Measurements from ENCODE around the gene PHB1. TPM values are rescaled to one million over a fixed set of nuclear protein-coding genes. Genes with fewer than 3 reads are reported as not detected.
"Not testable (repeated sequence)": the region's sequence is repeated elsewhere in the genome, so short reads cannot be mapped to it uniquely, and the experiment has no call there.

The PHB1 gene
- total RNA-seq, 1 experiment from 2014 or later: 434 TPM

GRCh38 chr17:49381033-49381432 lies 33.6 kb downstream of the PHB1 start:
- DNase-seq (ENCODE audit: low spot score): no peak

- DNase-seq (ENCODE audit: low spot score): no peak
These were observed 34.8 kb downstream of the PHB1 start for GRCh38 chr17:49379926-49380325.

GRCh38 chr17:49378311-49378710 lies 36.4 kb downstream of the PHB1 start:
- DNase-seq (ENCODE audit: low spot score): no peak

- no peak for DNase-seq (ENCODE audit: low spot score)
These were observed 39.1 kb downstream of the PHB1 start for GRCh38 chr17:49375544-49375943.

- DNase-seq (ENCODE audit: low spot score): no peak
These were observed 41.6 kb downstream of the PHB1 start for GRCh38 chr17:49373115-49373514.

- no peak for DNase-seq (ENCODE audit: low spot score)
These were observed 42.3 kb downstream of the PHB1 start for GRCh38 chr17:49372425-49372824.

GRCh38 chr17:49370971-49371834 lies 43.5 kb downstream of the PHB1 start:
- DNase-seq (ENCODE audit: low spot score): no peak

- DNase-seq (ENCODE audit: low spot score): no peak
These were observed 44.9 kb downstream of the PHB1 start for GRCh38 chr17:49369760-49370159.

- DNase-seq (ENCODE audit: low spot score): no peak
These were observed 45.6 kb downstream of the PHB1 start for GRCh38 chr17:49369089-49369488.

GRCh38 chr17:49365667-49366066 lies 49.0 kb downstream of the PHB1 start:
- DNase-seq (ENCODE audit: low spot score): peak; percentile 64

GRCh38 chr17:49365126-49365525 lies 49.6 kb downstream of the PHB1 start:
- DNase-seq (ENCODE audit: low spot score): not testable (repeated sequence)

- DNase-seq (ENCODE audit: low spot score): no peak
These were observed 50.6 kb downstream of the PHB1 start for GRCh38 chr17:49364119-49364518.

GRCh38 chr17:49363251-49363650 lies 51.4 kb downstream of the PHB1 start:
- no peak for DNase-seq (ENCODE audit: low spot score)

GRCh38 chr17:49362723-49363117 lies 52.0 kb downstream of the PHB1 start:
- no peak for DNase-seq (ENCODE audit: low spot score)

GRCh38 chr17:49361902-49362722 lies 52.6 kb downstream of the PHB1 start, which contains the start of gene ZNF652:
TSS of gene ZNF652 (minus strand) at chr17:49362250. CDS start at chr17:49317725, 44,525 bp downstream.
- peak; percentile 96 for DNase-seq (ENCODE audit: low spot score)

GRCh38 chr17:49361129-49361901 lies 53.4 kb downstream of the PHB1 start:
- peak; percentile 55 for DNase-seq (ENCODE audit: low spot score)

GRCh38 chr17:49360796-49361128 lies 53.9 kb downstream of the PHB1 start:
- no peak for DNase-seq (ENCODE audit: low spot score)

GRCh38 chr17:49359990-49360795 lies 54.5 kb downstream of the PHB1 start:
- peak; percentile 20 for DNase-seq (ENCODE audit: low spot score)

- DNase-seq (ENCODE audit: low spot score): no peak
These were observed 55.9 kb downstream of the PHB1 start for GRCh38 chr17:49358641-49359247.

- DNase-seq (ENCODE audit: low spot score): no peak
These were observed 57.2 kb downstream of the PHB1 start for GRCh38 chr17:49357516-49357915.

- no peak for DNase-seq (ENCODE audit: low spot score)
These were observed 58.4 kb downstream of the PHB1 start for GRCh38 chr17:49356320-49356719.
